Neural cell (in vitro differentiated cells): ENCODE data around the gene SAE1. TPM values are rescaled to one million over a fixed set of nuclear protein-coding genes. Genes with fewer than 3 reads are reported as not detected.

Experiments
- H2AFZ ChIP-seq: fragments of 200-600, 300-800 bp; sonication (generic), shearing (Covaris generic); 2 replicates; pipeline ENCODE4 v1.6.0; 2014; ENCODE audit warnings: low read depth, mild to moderate bottlenecking, antibody characterized with exemption, low read length, moderate library complexity
- H3F3A ChIP-seq: fragments of 200-600 bp; shearing (Covaris generic); 2 replicates; pipeline ENCODE4 v1.6.1; 2016; ENCODE audit warnings: mild to moderate bottlenecking, moderate library complexity, mixed read lengths, antibody characterized with exemption, low read length; ENCODE audit not compliant: insufficient read depth, poor library complexity, severe bottlenecking
- H3K27ac ChIP-seq: fragments of 200-600, 300-800 bp; sonication (generic), shearing (Covaris generic); 2 replicates; pipeline ENCODE4 v1.5.1; 2014; ENCODE audit warnings: mild to moderate bottlenecking, low read length, moderate library complexity
- H3K27me3 ChIP-seq: fragments of 300-800, 200-600 bp; sonication (generic), shearing (Covaris generic); 2 replicates; pipeline ENCODE4 v1.6.0; 2014; ENCODE audit warnings: mild to moderate bottlenecking, low read depth, low read length, moderate library complexity; ENCODE audit not compliant: insufficient read depth
- H3K36me3 ChIP-seq: fragments of 300-800, 200-600 bp; sonication (generic), shearing (Covaris generic); 2 replicates; pipeline ENCODE4 v1.5.1; 2014; ENCODE audit warnings: mild to moderate bottlenecking, antibody characterized with exemption, low read length, moderate library complexity; ENCODE audit not compliant: insufficient read depth
- H3K4me2 ChIP-seq: fragments of 300-800, 200-600 bp; sonication (generic), shearing (Covaris generic); 2 replicates; pipeline ENCODE4 v1.6.0; 2014; ENCODE audit warnings: mild to moderate bottlenecking, low read length
- H3K4me3 ChIP-seq: fragments of 300-800, 200-600 bp; sonication (generic), shearing (Covaris generic); 2 replicates; pipeline ENCODE4 v1.5.1; 2014; ENCODE audit warnings: mild to moderate bottlenecking, low read length, moderate library complexity
- H3K79me2 ChIP-seq: fragments of 200-600 bp; shearing (Covaris generic); replicated peaks from 2 replicates; pipeline ENCODE4 v1.6.0; 2014; ENCODE audit warnings: mild to moderate bottlenecking, low read length, moderate library complexity; ENCODE audit not compliant: insufficient read depth
- H3K9ac ChIP-seq: fragments of 300-800, 200-600 bp; sonication (generic), shearing (Covaris generic); 2 replicates; pipeline ENCODE4 v1.6.1; 2016; ENCODE audit warnings: mild to moderate bottlenecking, low read length, mixed read lengths
- H3K9me2 ChIP-seq: fragments of 200-600 bp; shearing (Covaris generic); 2 replicates; pipeline ENCODE4 v1.6.1; 2016; ENCODE audit warnings: mild to moderate bottlenecking, low read length, mixed read lengths; ENCODE audit not compliant: insufficient read depth
- H3K9me3 ChIP-seq: fragments of 200-600, 300-800 bp; sonication (generic), shearing (Covaris generic); 2 replicates; pipeline ENCODE4 v1.6.1; 2016; ENCODE audit warnings: mild to moderate bottlenecking, mixed run types, low read length, moderate library complexity, mixed read lengths
- H4K20me1 ChIP-seq: fragments of 200-600 bp; shearing (Covaris generic); 2 replicates; pipeline ENCODE4 v1.6.1; 2016; ENCODE audit warnings: mild to moderate bottlenecking, mixed run types; ENCODE audit not compliant: insufficient read depth
- CTCF ChIP-seq: fragments of 450-650 bp; IDR thresholded peaks from 2 replicates; pipeline ENCODE4 v1.5.1; 2014; ENCODE audit warnings: antibody characterized with exemption, mild to moderate bottlenecking, moderate library complexity; ENCODE audit not compliant: poor library complexity, severe bottlenecking
- EP300 ChIP-seq: fragments of 450-650 bp; conservative IDR thresholded peaks from 2 replicates; pipeline ENCODE4 v1.6.1; 2014; ENCODE audit warnings: antibody characterized with exemption, mild to moderate bottlenecking, moderate library complexity; ENCODE audit not compliant: poor library complexity, severe bottlenecking
- EZH2 ChIP-seq: fragments of 200-600, 300-800 bp; shearing (Covaris generic), sonication (generic); IDR thresholded peaks from 2 replicates; pipeline ENCODE4 v1.6.1; 2014; ENCODE audit warnings: antibody characterized with exemption, low read length, borderline replicate concordance, mild to moderate bottlenecking; ENCODE audit not compliant: insufficient read depth, poor library complexity, severe bottlenecking
- MXI1 ChIP-seq: fragments of 450-650 bp; conservative IDR thresholded peaks from 2 replicates; pipeline ENCODE4 v1.6.1; 2014; ENCODE audit warnings: antibody characterized with exemption, mild to moderate bottlenecking; ENCODE audit not compliant: poor library complexity, severe bottlenecking
- POLR2AphosphoS5 ChIP-seq: IDR thresholded peaks from 2 replicates; pipeline ENCODE4 v1.6.1; 2012
- RAD21 ChIP-seq: fragments of 450-650 bp; conservative IDR thresholded peaks from 2 replicates; pipeline ENCODE4 v1.6.1; 2014; ENCODE audit warnings: antibody characterized with exemption, mild to moderate bottlenecking, moderate library complexity
- SMC3 ChIP-seq: fragments of 450-650 bp; conservative IDR thresholded peaks from 2 replicates; pipeline ENCODE4 v1.6.1; 2014; ENCODE audit warnings: antibody characterized with exemption, mild to moderate bottlenecking, moderate library complexity; ENCODE audit not compliant: poor library complexity
- TAF1 ChIP-seq: IDR thresholded peaks from 2 replicates; pipeline ENCODE4 v1.6.1; 2012; ENCODE audit warnings: low read depth
- polyA plus RNA-seq: library from polyadenylated mRNA; depleted of rRNA; stranded (reverse); fragments of >200 nt; gene quantifications from 2 replicates; pipeline ENCODE4 v1.2.3, GENCODE V29; 2014
- TF ChIP-seq, protein P1 (sequence below): IDR thresholded peaks from 2 replicates; pipeline ENCODE4 v1.6.1; 2012; ENCODE audit warnings: borderline replicate concordance

SAE1 gene
- polyA plus RNA-seq, 1 donor from 2014 or later = 178 TPM

DNA sequence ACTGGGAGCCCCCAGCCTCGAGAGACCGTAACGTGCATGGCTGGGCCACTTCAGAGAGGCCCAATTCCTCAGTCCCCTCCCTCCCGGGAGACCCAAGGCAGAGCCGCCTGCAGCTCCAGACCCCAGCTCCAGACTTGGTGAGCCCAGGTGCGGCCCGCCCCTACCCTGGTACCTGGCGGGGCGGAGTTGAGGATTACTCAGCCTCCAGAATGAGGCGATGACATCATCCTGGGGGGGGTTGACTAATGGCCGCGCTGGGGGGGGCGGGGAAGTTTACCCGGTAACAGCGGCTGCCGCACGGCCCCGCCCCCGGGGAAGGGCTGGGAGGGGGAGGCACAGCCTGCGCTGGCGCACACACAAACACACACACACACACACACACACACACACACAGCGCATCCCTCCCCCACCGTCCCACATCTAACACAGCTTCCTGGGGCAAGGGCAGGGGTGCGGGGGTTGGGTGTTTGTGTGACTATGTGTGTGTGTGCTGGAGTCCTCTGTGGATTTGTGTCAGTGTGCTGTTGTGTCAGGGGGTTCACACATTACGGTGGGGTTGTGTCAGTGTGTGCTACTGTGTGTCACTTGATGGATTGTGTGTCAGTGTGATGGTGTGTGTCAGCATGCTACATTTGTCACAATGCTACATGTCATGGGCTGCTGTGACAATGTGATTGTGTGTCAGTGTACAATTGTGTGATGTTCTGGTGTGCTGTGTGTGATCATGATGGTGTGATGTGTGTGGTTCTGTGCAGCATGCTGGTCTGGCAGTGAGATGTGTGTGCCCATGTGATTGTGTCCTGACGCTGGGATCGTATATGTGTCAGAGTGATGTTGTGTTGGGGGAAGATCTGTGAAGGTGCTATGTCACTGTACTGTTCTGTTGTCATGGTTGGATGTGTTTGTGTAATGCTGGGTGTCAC, 110.6 kb downstream of the SAE1 start:
- Histone ChIP-seq H3K79me2 (no peaks in the 10 kb centered on the region), H3K4me2 (peak overlapping the region; percentile 35), H3K36me3 (no peaks in the 10 kb centered on the region), H2AFZ (no peak overlapping the region), H4K20me1 (no peaks in the 10 kb centered on the region), H3K9ac (peak overlapping the region; percentile 68), H3F3A (no peaks in the 10 kb centered on the region), H3K9me3 (no peaks in the 10 kb centered on the region), H3K27me3 (no peaks in the 10 kb centered on the region), H3K4me3 (peak overlapping the region; percentile 64), H3K9me2 (no peaks in the 10 kb centered on the region), H3K27ac (peak overlapping the region; percentile 63)
- TF ChIP-seq POLR2AphosphoS5 = peak; percentile 61
- TF ChIP-seq CTCF = no peak

DNA sequence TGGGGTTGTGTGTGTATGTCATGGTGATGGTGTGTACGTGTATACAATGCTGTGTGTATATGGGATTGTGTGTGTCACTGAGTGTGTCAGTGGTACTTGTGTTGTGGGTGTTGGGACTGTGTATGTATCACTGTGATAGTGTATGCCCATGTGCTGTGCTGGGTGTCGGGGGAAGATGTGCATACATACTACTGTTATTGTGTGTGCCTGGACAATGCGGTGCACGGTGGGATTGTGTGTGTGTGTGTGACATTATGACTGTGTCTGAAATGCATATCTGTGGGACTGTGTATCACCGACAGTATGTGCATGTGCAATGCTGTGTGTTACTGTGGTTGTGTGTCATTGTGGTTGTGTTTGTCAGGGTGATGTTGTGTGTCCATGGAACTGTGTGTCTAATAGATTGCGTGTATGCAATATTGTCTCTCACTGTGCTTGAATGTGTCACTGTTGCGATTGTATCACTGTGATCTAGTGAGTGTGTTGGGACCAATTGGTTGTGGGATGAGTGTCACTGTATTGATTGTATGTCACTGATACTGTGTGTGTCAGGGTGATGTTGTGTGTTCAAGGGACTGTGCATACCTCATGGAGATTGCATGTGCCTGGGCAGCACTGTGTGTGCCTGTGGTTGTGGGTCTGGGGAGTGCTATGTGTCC, 111.4 kb downstream of the SAE1 start:
- no peaks in the 10 kb centered on the region for H3K27me3 ChIP-seq
- no peak overlapping the region for H3K4me2 ChIP-seq
- H3K36me3 ChIP-seq = no peaks in the 10 kb centered on the region
- H3K9me2 ChIP-seq = no peaks in the 10 kb centered on the region
- peak overlapping the region; percentile 68 for H3K9ac ChIP-seq
- H4K20me1 ChIP-seq = no peaks in the 10 kb centered on the region
- TF ChIP-seq RAD21 (no peak), SMC3 (no peak), POLR2AphosphoS5 (no peak), EP300 (no peak), MXI1 (no peak), CTCF (no peak), EZH2 (no peak), TAF1 (no peak)
- TF ChIP-seq, protein P1, sequence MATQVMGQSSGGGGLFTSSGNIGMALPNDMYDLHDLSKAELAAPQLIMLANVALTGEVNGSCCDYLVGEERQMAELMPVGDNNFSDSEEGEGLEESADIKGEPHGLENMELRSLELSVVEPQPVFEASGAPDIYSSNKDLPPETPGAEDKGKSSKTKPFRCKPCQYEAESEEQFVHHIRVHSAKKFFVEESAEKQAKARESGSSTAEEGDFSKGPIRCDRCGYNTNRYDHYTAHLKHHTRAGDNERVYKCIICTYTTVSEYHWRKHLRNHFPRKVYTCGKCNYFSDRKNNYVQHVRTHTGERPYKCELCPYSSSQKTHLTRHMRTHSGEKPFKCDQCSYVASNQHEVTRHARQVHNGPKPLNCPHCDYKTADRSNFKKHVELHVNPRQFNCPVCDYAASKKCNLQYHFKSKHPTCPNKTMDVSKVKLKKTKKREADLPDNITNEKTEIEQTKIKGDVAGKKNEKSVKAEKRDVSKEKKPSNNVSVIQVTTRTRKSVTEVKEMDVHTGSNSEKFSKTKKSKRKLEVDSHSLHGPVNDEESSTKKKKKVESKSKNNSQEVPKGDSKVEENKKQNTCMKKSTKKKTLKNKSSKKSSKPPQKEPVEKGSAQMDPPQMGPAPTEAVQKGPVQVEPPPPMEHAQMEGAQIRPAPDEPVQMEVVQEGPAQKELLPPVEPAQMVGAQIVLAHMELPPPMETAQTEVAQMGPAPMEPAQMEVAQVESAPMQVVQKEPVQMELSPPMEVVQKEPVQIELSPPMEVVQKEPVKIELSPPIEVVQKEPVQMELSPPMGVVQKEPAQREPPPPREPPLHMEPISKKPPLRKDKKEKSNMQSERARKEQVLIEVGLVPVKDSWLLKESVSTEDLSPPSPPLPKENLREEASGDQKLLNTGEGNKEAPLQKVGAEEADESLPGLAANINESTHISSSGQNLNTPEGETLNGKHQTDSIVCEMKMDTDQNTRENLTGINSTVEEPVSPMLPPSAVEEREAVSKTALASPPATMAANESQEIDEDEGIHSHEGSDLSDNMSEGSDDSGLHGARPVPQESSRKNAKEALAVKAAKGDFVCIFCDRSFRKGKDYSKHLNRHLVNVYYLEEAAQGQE = no peak
- H3F3A ChIP-seq = no peaks in the 10 kb centered on the region
- no peaks in the 10 kb centered on the region for H3K79me2 ChIP-seq
- H3K27ac ChIP-seq = peak overlapping the region; percentile 67
- H2AFZ ChIP-seq = no peak overlapping the region
- no peak overlapping the region for H3K4me3 ChIP-seq
- H3K9me3 ChIP-seq = no peaks in the 10 kb centered on the region
